Activated CD8-positive, alpha-beta memory T cell treated with anti-CD3 and anti-CD28 coated beads for 36 hours (primary cell): ENCODE results near the gene ARHGEF7. TPM values are rescaled to one million over a fixed set of nuclear protein-coding genes. Genes with fewer than 3 reads are reported as not detected.
"Not testable (repeated sequence)": the region's sequence is repeated elsewhere in the genome, so short reads cannot be mapped to it uniquely, and the experiment has no call there.

Source experiments
- CTCF ChIA-PET: fragments of 350-600 bp; sonication (Branson Sonifier 250); formaldehyde crosslinking; loops from one replicate; lab custom pipeline; 2021; ENCODE audit warnings: antibody characterized with exemption; lab: Charles Lee
- POLR2A ChIA-PET: fragments of 350-600 bp; sonication (Branson Sonifier 250); formaldehyde crosslinking; loops from one replicate; lab custom pipeline; 2021; ENCODE audit warnings: antibody characterized with exemption; lab: Charles Lee
- total RNA-seq, 2 experiments: library from RNA; stranded (reverse); gene quantifications; one replicate each; pipeline ENCODE4 v1.2.3, GENCODE V29; 2021

Gene ARHGEF7
- total RNA-seq, 2 experiments from 2014 or later, result 49.4 to 50.8 TPM

GRCh38 chr13:111183959-111184358, 68.8 kb downstream of the ARHGEF7 start:
- ChIA-PET CTCF (no interaction called here), POLR2A (no interaction called here)

- CTCF ChIA-PET, result no interaction called here
Measured at GRCh38 chr13:111184458-111185401, 69.6 kb downstream of the ARHGEF7 start.

GRCh38 chr13:111186305-111186935, 71.3 kb downstream of the ARHGEF7 start:
- POLR2A ChIA-PET, result no interaction called here
- CTCF ChIA-PET, result interaction anchor here (0.9 kb wide), 1 partner anchor 33 kb away, joined by 3 read pairs; no protein-coding TSS in a partner anchor

More at GRCh38 chr13:111184458-111185401, 69.6 kb downstream of the ARHGEF7 start:
- POLR2A ChIA-PET, result no interaction called here

- CTCF ChIA-PET, result no interaction called here
- POLR2A ChIA-PET, result interaction anchor here (1.1 kb wide), 1 partner anchor 35 kb away, joined by 3 read pairs; no protein-coding TSS in a partner anchor
Measured at GRCh38 chr13:111187960-111188541, 72.9 kb downstream of the ARHGEF7 start.

- ChIA-PET CTCF (interaction anchor here (1.4 kb wide), 1 partner anchor 14 kb away, joined by 7 read pairs; no protein-coding TSS in a partner anchor), POLR2A (interaction anchor here (1.1 kb wide), 1 partner anchor 23 kb away, joined by 3 read pairs; no protein-coding TSS in a partner anchor)
Measured at GRCh38 chr13:111189064-111189505, 74.0 kb downstream of the ARHGEF7 start.

GRCh38 chr13:111189516-111189915, 74.4 kb downstream of the ARHGEF7 start:
- CTCF ChIA-PET, result interaction anchor here (1.4 kb wide), 1 partner anchor 14 kb away, joined by 7 read pairs; no protein-coding TSS in a partner anchor
- POLR2A ChIA-PET, result interaction anchor here (1.1 kb wide), 1 partner anchor 22 kb away, joined by 3 read pairs; no protein-coding TSS in a partner anchor

- POLR2A ChIA-PET, CTCF ChIA-PET: not testable (repeated sequence)
Measured at GRCh38 chr13:111193223-111193622, 78.1 kb downstream of the ARHGEF7 start.

GRCh38 chr13:111194651-111195050, 79.5 kb downstream of the ARHGEF7 start:
- POLR2A ChIA-PET, CTCF ChIA-PET: not testable (repeated sequence)

- POLR2A ChIA-PET, result not testable (repeated sequence)
Measured at GRCh38 chr13:111198732-111199378, 83.7 kb downstream of the ARHGEF7 start.

GRCh38 chr13:111201304-111201940, 86.3 kb downstream of the ARHGEF7 start:
- POLR2A ChIA-PET, result no interaction called here
- CTCF ChIA-PET, result no interaction called here

More at GRCh38 chr13:111198732-111199378, 83.7 kb downstream of the ARHGEF7 start:
- CTCF ChIA-PET, result not testable (repeated sequence)

GRCh38 chr13:111202156-111202621, 87.1 kb downstream of the ARHGEF7 start:
- ChIA-PET CTCF (no interaction called here), POLR2A (no interaction called here)

GRCh38 chr13:111202745-111203144, 87.6 kb downstream of the ARHGEF7 start:
- CTCF ChIA-PET, result interaction anchor here (1.0 kb wide), 1 partner anchor 13 kb away, joined by 3 read pairs; no protein-coding TSS in a partner anchor

GRCh38 chr13:111203736-111204389, 88.8 kb downstream of the ARHGEF7 start:
- ChIA-PET POLR2A (no interaction called here), CTCF (interaction anchor here (0.9 to 1.0 kb wide), 2 partner anchors 12 to 15 kb away, joined by 3 to 7 read pairs; no protein-coding TSS in a partner anchor)

More at GRCh38 chr13:111202745-111203144, 87.6 kb downstream of the ARHGEF7 start:
- POLR2A ChIA-PET, result interaction anchor here (0.8 kb wide), 1 partner anchor 50 kb away, joined by 3 read pairs; no protein-coding TSS in a partner anchor

- ChIA-PET CTCF (no interaction called here), POLR2A (no interaction called here)
Measured at GRCh38 chr13:111204438-111205177, 89.5 kb downstream of the ARHGEF7 start.

- ChIA-PET POLR2A (no interaction called here), CTCF (interaction anchor here (1.0 kb wide), 1 partner anchor 19 kb away, joined by 3 read pairs; no protein-coding TSS in a partner anchor)
Measured at GRCh38 chr13:111206148-111206547, 91.0 kb downstream of the ARHGEF7 start.

- ChIA-PET CTCF (no interaction called here), POLR2A (no interaction called here)
Measured at GRCh38 chr13:111209613-111210012, 94.5 kb downstream of the ARHGEF7 start.

GRCh38 chr13:111210091-111210490, 95.0 kb downstream of the ARHGEF7 start:
- ChIA-PET POLR2A (no interaction called here), CTCF (no interaction called here)
